Type B pancreatic cell (in vitro differentiated cells): ENCODE data around the gene CCND3. TPM values are rescaled to one million over a fixed set of nuclear protein-coding genes. Genes with fewer than 3 reads are reported as not detected.
A peak's percentile ranks its signal among the peaks of the same experiment; 100 is the strongest.

Experiments
- DNase-seq: peaks from one replicate; pipeline ENCODE4 v3.0.0; 2021; ENCODE audit warnings: mixed read lengths; ENCODE audit not compliant: unreplicated experiment; ENCODE audit errors: extremely low spot score
- H3K27ac Mint-ChIP-seq: 2 replicates; pipeline ENCODE4 v1.8.0; 2021; ENCODE audit warnings: mild to moderate bottlenecking, mixed read lengths
- H3K27me3 Mint-ChIP-seq: 2 replicates; pipeline ENCODE4 v1.8.0; 2021; ENCODE audit warnings: mixed read lengths
- H3K36me3 Mint-ChIP-seq: 2 replicates; pipeline ENCODE4 v1.8.0; 2021; ENCODE audit warnings: mixed read lengths
- H3K4me1 Mint-ChIP-seq: one replicate; pipeline ENCODE4 v1.8.0; 2021; ENCODE audit warnings: mixed read lengths; ENCODE audit not compliant: unreplicated experiment
- H3K4me3 Mint-ChIP-seq: 2 replicates; pipeline ENCODE4 v1.8.0; 2021; ENCODE audit warnings: mild to moderate bottlenecking, mixed read lengths
- H3K9me3 Mint-ChIP-seq: 2 replicates; pipeline ENCODE4 v1.8.0; 2021; ENCODE audit warnings: mixed read lengths
- CTCF ChIP-seq: fragments of 200-600 bp; sonication (generic); conservative IDR thresholded peaks from 2 replicates; pipeline ENCODE4 v1.5.0; 2021; ENCODE audit warnings: antibody characterized with exemption, mild to moderate bottlenecking
- total RNA-seq: library from RNA; stranded (reverse); gene quantifications from 2 replicates; pipeline ENCODE4 v1.2.1, GENCODE V29; 2021; ENCODE audit warnings: low replicate concordance

Gene CCND3
- total RNA-seq, 1 donor from 2014 or later: 60.4 TPM

- H3K27me3 Mint-ChIP-seq: no peaks in the 10 kb centered on the region
- peaks cover 3% of the 10 kb centered on the region for H3K36me3 Mint-ChIP-seq
- no peak for DNase-seq
- peaks cover 4% of the 10 kb centered on the region for H3K4me1 Mint-ChIP-seq
- TF ChIP-seq CTCF: no peak
- H3K9me3 Mint-ChIP-seq: no peaks in the 10 kb centered on the region
- no peak overlapping the region for H3K27ac Mint-ChIP-seq
- no peak overlapping the region for H3K4me3 Mint-ChIP-seq
Measured at GRCh38 chr6:41958022-41958856, 16.6 kb upstream of the CCND3 start.

- Mint-ChIP-seq H3K27ac (peak overlapping the region; percentile 71), H3K4me1 (peaks cover 4% of the 10 kb centered on the region), H3K27me3 (no peaks in the 10 kb centered on the region), H3K36me3 (peaks cover 3% of the 10 kb centered on the region), H3K9me3 (no peaks in the 10 kb centered on the region), H3K4me3 (peak overlapping the region; percentile 21)
- no peak for DNase-seq
- TF ChIP-seq CTCF: no peak
Measured at GRCh38 chr6:41957117-41957516, 15.5 kb upstream of the CCND3 start.

GRCh38 chr6:41955412-41955811 lies 13.8 kb upstream of the CCND3 start:
- no peak for TF ChIP-seq CTCF
- DNase-seq: no peak
- Mint-ChIP-seq H3K36me3 (no peaks in the 10 kb centered on the region), H3K27ac (no peak overlapping the region), H3K9me3 (no peaks in the 10 kb centered on the region), H3K4me1 (no peaks in the 10 kb centered on the region), H3K27me3 (no peaks in the 10 kb centered on the region), H3K4me3 (no peak overlapping the region)

GRCh38 chr6:41954668-41955067 lies 13.1 kb upstream of the CCND3 start:
- H3K4me1 Mint-ChIP-seq: no peaks in the 10 kb centered on the region
- TF ChIP-seq CTCF: no peak
- no peak for DNase-seq
- H3K36me3 Mint-ChIP-seq: no peaks in the 10 kb centered on the region
- no peak overlapping the region for H3K27ac Mint-ChIP-seq
- H3K27me3 Mint-ChIP-seq: no peaks in the 10 kb centered on the region
- no peaks in the 10 kb centered on the region for H3K9me3 Mint-ChIP-seq
- H3K4me3 Mint-ChIP-seq: no peak overlapping the region

- H3K9me3 Mint-ChIP-seq: no peaks in the 10 kb centered on the region
- no peak for DNase-seq
- H3K27ac Mint-ChIP-seq: no peak overlapping the region
- H3K4me3 Mint-ChIP-seq: no peak overlapping the region
- TF ChIP-seq CTCF: no peak
- H3K36me3 Mint-ChIP-seq: no peaks in the 10 kb centered on the region
- H3K4me1 Mint-ChIP-seq: no peaks in the 10 kb centered on the region
- no peaks in the 10 kb centered on the region for H3K27me3 Mint-ChIP-seq
Measured at GRCh38 chr6:41947581-41948220, 6.1 kb upstream of the CCND3 start.
